Activated CD4-positive, alpha-beta T cell treated with anti-CD3 and anti-CD28 coated beads, Interleukin-10, Interleukin-2, amounts not matched to agents 100 ng/mL and 50 ng/mL, durations not matched to agents 16 hours and 8 hours (primary cell): ENCODE results near the gene CACTIN.
"Not testable (repeated sequence)": the region's sequence is repeated elsewhere in the genome, so short reads cannot be mapped to it uniquely, and the experiment has no call there.

ENCODE experiments used
- DNase-seq: peaks from one replicate; pipeline ENCODE4 v3.0.0-alpha.2; 2020

The CACTIN gene

GRCh38 chr19:3585301-3586126 lies 41.1 kb downstream of the CACTIN start, which contains the start of gene GIPC3:
GIPC3 (plus strand) TSS chr19:3585478; CDS start chr19:3585598, 120 bp downstream.
- DNase-seq, result no peak

GRCh38 chr19:3584036-3584802 lies 42.4 kb downstream of the CACTIN start:
- DNase-seq, result not testable (repeated sequence)

GRCh38 chr19:3581792-3582191 lies 44.8 kb downstream of the CACTIN start:
- not testable (repeated sequence) for DNase-seq

GRCh38 chr19:3580156-3580934 lies 46.2 kb downstream of the CACTIN start:
- no peak for DNase-seq

GRCh38 chr19:3578390-3578789 lies 48.2 kb downstream of the CACTIN start:
- DNase-seq, result no peak

- DNase-seq, result no peak
These were observed 48.8 kb downstream of the CACTIN start for GRCh38 chr19:3577723-3578344.

- DNase-seq, result no peak
These were observed 49.7 kb downstream of the CACTIN start for GRCh38 chr19:3576696-3577443.

GRCh38 chr19:3575949-3576673 lies 50.5 kb downstream of the CACTIN start:
- no peak for DNase-seq

- DNase-seq, result no peak
These were observed 51.3 kb downstream of the CACTIN start for GRCh38 chr19:3575260-3575741.

- DNase-seq, result peak; percentile 97
These were observed 52.5 kb downstream of the CACTIN start for GRCh38 chr19:3573858-3574637.

GRCh38 chr19:3573162-3573857 lies 53.3 kb downstream of the CACTIN start:
- peak; percentile 26 for DNase-seq

- DNase-seq, result no peak
These were observed 53.8 kb downstream of the CACTIN start, which contains the start of gene HMG20B for GRCh38 chr19:3572855-3573161. HMG20B (plus strand) TSS chr19:3572944; CDS start chr19:3573310, 366 bp downstream.

GRCh38 chr19:3572132-3572854 lies 54.3 kb downstream of the CACTIN start:
- peak; percentile 100 for DNase-seq

- DNase-seq, result no peak
These were observed 56.0 kb downstream of the CACTIN start for GRCh38 chr19:3570606-3571011.

- not testable (repeated sequence) for DNase-seq
These were observed 56.5 kb downstream of the CACTIN start for GRCh38 chr19:3570042-3570441.

GRCh38 chr19:3565139-3565538 lies 61.5 kb downstream of the CACTIN start:
- DNase-seq, result no peak

GRCh38 chr19:3563709-3564524 lies 62.7 kb downstream of the CACTIN start:
- DNase-seq, result no peak
